ENCODE results near the gene ZSCAN1. TPM values are rescaled to one million over a fixed set of nuclear protein-coding genes. Genes with fewer than 3 reads are reported as not detected.
A peak's percentile ranks its signal among the peaks of the same experiment; 100 is the strongest.

The ZSCAN1 gene
- total and polyA plus RNA-seq, 2 of the 4 experiments (the other 2 are of a cell fraction), result not detected

DNA sequence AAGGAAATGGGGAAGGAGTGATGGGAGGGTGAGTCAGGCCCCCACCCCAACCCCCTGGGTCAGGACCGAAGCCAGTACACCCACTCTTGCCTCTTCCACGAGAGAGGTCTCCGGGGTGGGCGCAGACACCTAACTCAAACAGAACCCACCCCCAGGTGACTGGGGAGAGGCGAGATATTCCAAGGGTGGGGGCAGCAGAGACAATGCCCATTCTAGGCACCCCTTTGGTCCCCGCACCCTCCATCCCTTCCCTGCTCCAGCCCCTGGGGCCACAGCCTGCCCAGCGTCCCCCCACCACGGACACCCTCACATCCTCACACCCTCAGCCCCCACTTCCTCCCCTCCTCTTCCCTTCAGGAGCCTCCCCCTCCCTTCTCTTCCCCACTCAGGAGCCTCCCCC lies 63.5 kb downstream of the ZSCAN1 start:
- in situ Hi-C loops (cut with MboI; ENCODE audit: low sequenced_read_pairs), result no loop called here
- H3K4me2 ChIP-seq (ENCODE audit: low read depth, low read length), result peak overlapping the region; percentile 93
- CTCF ChIA-PET, result no interaction called here

More for the DNA sequence above, 63.5 kb downstream of the ZSCAN1 start:
- Histone ChIP-seq H3K9ac (ENCODE audit: low read depth, low read length) (no peak overlapping the region), H3K4ac (ENCODE audit: low read depth, low read length) (no peak overlapping the region), H3K9me3 (ENCODE audit: control insufficient read depth, insufficient read depth, low read length) (peaks cover 48% of the 10 kb centered on the region), H3K4me1 (ENCODE audit: control insufficient read depth, insufficient read depth, low read length) (no peaks in the 10 kb centered on the region), H4K5ac (ENCODE audit: low read depth, low read length) (no peak overlapping the region), H2AK5ac (ENCODE audit: low read depth, low read length) (no peak overlapping the region), H2BK120ac (ENCODE audit: low read depth, low read length) (no peak overlapping the region), H3K4me3 (ENCODE audit: insufficient read depth, low read depth, low read length) (peak overlapping the region; percentile 94), H3K36me3 (ENCODE audit: control insufficient read depth, insufficient read depth, low read length) (peaks cover 2% of the 10 kb centered on the region; the same call in 1 of the 2 replicates), H2BK15ac (ENCODE audit: low read depth, low read length) (no peak overlapping the region), H3K18ac (ENCODE audit: low read depth, low read length) (no peak overlapping the region), H3K14ac (replicated peaks; ENCODE audit: low read depth, low read length) (no peak overlapping the region), H2AK9ac (replicated peaks; ENCODE audit: low read depth, low read length, poor library complexity) (no peak overlapping the region), H2BK20ac (ENCODE audit: low read depth, low read length) (no peak overlapping the region), H3K9me1 (ENCODE audit: insufficient read depth, low read length) (no peaks in the 10 kb centered on the region), H3K27me3 (ENCODE audit: control insufficient read depth, insufficient read depth, low read length) (no peaks in the 10 kb centered on the region), H4K20me1 (ENCODE audit: insufficient read depth, low read length) (no peaks in the 10 kb centered on the region), H2BK5ac (ENCODE audit: low read depth, low read length, poor library complexity, severe bottlenecking) (no peak overlapping the region), H3K27ac (ENCODE audit: insufficient read depth, low read length) (no peak overlapping the region; the same call in 1 of the 2 replicates), H4K91ac (ENCODE audit: insufficient read depth, low read depth, low read length) (no peak overlapping the region), H3K79me1 (ENCODE audit: low read depth in 1 of 2, low read length in 2 of 2) (no peaks in the 10 kb centered on the region), H3K23ac (ENCODE audit: low read depth, low read length) (no peak overlapping the region), H3K56ac (ENCODE audit: extremely low read depth, insufficient read depth, low read length) (no peak overlapping the region), H4K8ac (ENCODE audit: low read depth in 2 of 2, low read length in 2 of 2) (no peak overlapping the region), H2AFZ (replicated peaks; ENCODE audit: low read length, poor library complexity) (no peak overlapping the region)
- POLR2A ChIA-PET (ENCODE audit: unreplicated experiment), result no interaction called here
- no peak for DNase-seq
- dilution Hi-C loops (cut with HindIII; ENCODE audit: low sequenced_read_pairs, unreplicated experiment) (no loop called here), intact Hi-C loops (cut with micrococcal nuclease) (no loop called here)
- WGBS, 2 experiments (ENCODE audit: extremely low coverage in 2 of 2, insufficient read length in 1 of 2), result no CpG with 5 or more reads among the region's 8 CpGs
- no peak for TF ChIP-seq RAD21 (IDR thresholded peaks at IDR 0.05; ENCODE audit: low read length)
- no peak for TF ChIP-seq RCOR1 (IDR thresholded peaks at IDR 0.05; ENCODE audit: insufficient replicate concordance, low read length)
- no peak for TF ChIP-seq MAZ (IDR thresholded peaks at IDR 0.05; ENCODE audit: borderline replicate concordance, low read depth, low read length)
- TF ChIP-seq NFE2L2 (IDR thresholded peaks at IDR 0.05; ENCODE audit: low read depth, low read length), result no peak
- TF ChIP-seq, protein P1, sequence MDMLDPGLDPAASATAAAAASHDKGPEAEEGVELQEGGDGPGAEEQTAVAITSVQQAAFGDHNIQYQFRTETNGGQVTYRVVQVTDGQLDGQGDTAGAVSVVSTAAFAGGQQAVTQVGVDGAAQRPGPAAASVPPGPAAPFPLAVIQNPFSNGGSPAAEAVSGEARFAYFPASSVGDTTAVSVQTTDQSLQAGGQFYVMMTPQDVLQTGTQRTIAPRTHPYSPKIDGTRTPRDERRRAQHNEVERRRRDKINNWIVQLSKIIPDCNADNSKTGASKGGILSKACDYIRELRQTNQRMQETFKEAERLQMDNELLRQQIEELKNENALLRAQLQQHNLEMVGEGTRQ (IDR thresholded peaks at IDR 0.05; ENCODE audit: low read depth, low read length), result no peak
- no peak for TF ChIP-seq FOS (IDR thresholded peaks at IDR 0.05; ENCODE audit: low read depth, low read length)
- no peak for TF ChIP-seq CHD1 (IDR thresholded peaks at IDR 0.05; ENCODE audit: low read depth, low read length)
- TF ChIP-seq RFX5 (IDR thresholded peaks at IDR 0.05; ENCODE audit: low read depth, low read length), result no peak
- no peak for TF ChIP-seq MXI1 (IDR thresholded peaks at IDR 0.05; ENCODE audit: borderline replicate concordance, low read depth, low read length)
- no peak for TF ChIP-seq POLR2A (IDR thresholded peaks at IDR 0.05; ENCODE audit: low read depth, low read length)
- ATAC-seq (ENCODE audit: low read depth), result no peak
- no TSS peak for BruUV-seq (replicated peaks)
